H9 (cell line): ENCODE data around the gene CKS2. TPM values are rescaled to one million over a fixed set of nuclear protein-coding genes. Genes with fewer than 3 reads are reported as not detected.

Experiments used
- DNase-seq: peaks from one replicate; pipeline ENCODE4 v3.0.0-alpha.2; 2017
- H2AFZ ChIP-seq: one replicate; pipeline ENCODE4 v1.6.1; 2013; ENCODE audit warnings: mild to moderate bottlenecking, low read length, control low read depth, moderate library complexity
- H2AK5ac ChIP-seq: 2 replicates; pipeline ENCODE4 v1.6.1; 2013; ENCODE audit warnings: low read length, control low read depth, mixed read lengths; ENCODE audit not compliant: insufficient read length
- H2BK120ac ChIP-seq: one replicate; pipeline ENCODE4 v1.6.1; 2013; ENCODE audit warnings: low read depth, mild to moderate bottlenecking, low read length, control low read depth, inconsistent platforms; ENCODE audit not compliant: poor library complexity, severe bottlenecking
- H2BK12ac ChIP-seq: 2 replicates; pipeline ENCODE4 v1.6.1; 2013; ENCODE audit warnings: low read length, control low read depth, mixed read lengths, low read depth; ENCODE audit not compliant: insufficient read length
- H2BK15ac ChIP-seq: 2 replicates; pipeline ENCODE4 v1.6.1; 2013; ENCODE audit warnings: low read depth, low read length, control low read depth
- H2BK20ac ChIP-seq: one replicate; pipeline ENCODE4 v1.6.1; 2013; ENCODE audit warnings: low read depth, mild to moderate bottlenecking, low read length, control low read depth, inconsistent platforms; ENCODE audit not compliant: poor library complexity, severe bottlenecking
- H2BK5ac ChIP-seq: 2 replicates; pipeline ENCODE4 v1.6.1; 2013; ENCODE audit warnings: low read length, control low read depth, mixed read lengths; ENCODE audit not compliant: insufficient read length
- H3K14ac ChIP-seq: 2 replicates; pipeline ENCODE4 v1.6.1; 2013; ENCODE audit warnings: low read length, control low read depth; ENCODE audit not compliant: insufficient read depth
- H3K18ac ChIP-seq: 2 replicates; pipeline ENCODE4 v1.6.1; 2013; ENCODE audit warnings: low read depth, mild to moderate bottlenecking, mixed read lengths, low read length, control low read depth; ENCODE audit not compliant: insufficient read length
- H3K23ac ChIP-seq: 2 replicates; pipeline ENCODE4 v1.6.1; 2013; ENCODE audit warnings: low read length, control low read depth, mixed read lengths, low read depth; ENCODE audit not compliant: insufficient read length
- H3K23me2 ChIP-seq: 2 replicates; pipeline ENCODE4 v1.6.1; 2013; ENCODE audit warnings: low read depth, mild to moderate bottlenecking, mixed read lengths, low read length, control low read depth; ENCODE audit not compliant: insufficient read length, poor library complexity, severe bottlenecking
- H3K27ac ChIP-seq: 2 replicates; pipeline ENCODE4 v1.5.1; 2013; ENCODE audit warnings: low read length, control low read depth, mixed read lengths, low read depth; ENCODE audit not compliant: insufficient read length
- H3K27me3 ChIP-seq: 2 replicates; pipeline ENCODE4 v1.6.1; 2013; ENCODE audit warnings: low read length, control low read depth, inconsistent platforms; ENCODE audit not compliant: insufficient read depth
- H3K4ac ChIP-seq: 2 replicates; pipeline ENCODE4 v1.6.1; 2013; ENCODE audit warnings: low read depth, mild to moderate bottlenecking, control low read depth, inconsistent platforms, low read length, moderate library complexity
- H3K4me1 ChIP-seq: 2 replicates; pipeline ENCODE4 v1.6.1; 2013; ENCODE audit warnings: low read length, control low read depth, inconsistent platforms; ENCODE audit not compliant: insufficient read depth
- H3K4me2 ChIP-seq: 2 replicates; pipeline ENCODE4 v1.6.1; 2013; ENCODE audit warnings: low read length, control low read depth, mixed read lengths; ENCODE audit not compliant: insufficient read length, insufficient read depth
- H3K56ac ChIP-seq: 2 replicates; pipeline ENCODE4 v1.6.1; 2013; ENCODE audit warnings: low read depth, mild to moderate bottlenecking, mixed read lengths, low read length, control low read depth; ENCODE audit not compliant: insufficient read length
- H3K79me1 ChIP-seq: 2 replicates; pipeline ENCODE4 v1.6.1; 2013; ENCODE audit warnings: low read depth, mild to moderate bottlenecking, moderate library complexity, low read length, control low read depth, inconsistent platforms; ENCODE audit not compliant: insufficient read depth, poor library complexity, severe bottlenecking
- H3K79me2 ChIP-seq: 2 replicates; pipeline ENCODE4 v1.6.1; 2013; ENCODE audit warnings: low read length, control low read depth, inconsistent platforms; ENCODE audit not compliant: insufficient read depth
- H3K9ac ChIP-seq: 2 replicates; pipeline ENCODE4 v1.6.1; 2013; ENCODE audit warnings: low read length, control low read depth, mixed read lengths; ENCODE audit not compliant: insufficient read length; ENCODE audit errors: extremely low read depth
- H3K9me3 ChIP-seq: one replicate; pipeline ENCODE4 v1.6.1; 2013; ENCODE audit warnings: low read depth, low read length, inconsistent platforms; ENCODE audit not compliant: control insufficient read depth
- H3T11ph ChIP-seq: one replicate; pipeline ENCODE4 v1.6.1; 2013; ENCODE audit warnings: mild to moderate bottlenecking, low read length, control low read depth, inconsistent platforms
- H4K20me1 ChIP-seq: one replicate; pipeline ENCODE4 v1.6.1; 2013; ENCODE audit not compliant: control insufficient read depth, insufficient read length, insufficient read depth
- H4K5ac ChIP-seq: 2 replicates; pipeline ENCODE4 v1.6.1; 2013; ENCODE audit warnings: low read depth, mild to moderate bottlenecking, mixed read lengths, low read length, control low read depth; ENCODE audit not compliant: insufficient read length
- H4K8ac ChIP-seq: replicated peaks from 2 replicates; pipeline ENCODE4 v1.6.1; 2013; ENCODE audit warnings: low read length, control low read depth, mixed read lengths, low read depth; ENCODE audit not compliant: insufficient read length
- H4K91ac ChIP-seq: 2 replicates; pipeline ENCODE4 v1.6.1; 2013; ENCODE audit warnings: low read depth, mild to moderate bottlenecking, moderate library complexity, mixed read lengths, low read length, control low read depth; ENCODE audit not compliant: insufficient read length
- H3K27ac Mint-ChIP-seq, 3 experiments: 2 replicates in 2 of 3; 3 replicates in 1 of 3; pipeline ENCODE4 v1.8.0; 2020 to 2021; ENCODE audit warnings: mixed read lengths in 3 of 3, mild to moderate bottlenecking in 1 of 3, moderate library complexity in 1 of 3
- H3K27me3 Mint-ChIP-seq: 2 replicates; pipeline ENCODE4 v1.8.0; 2021; ENCODE audit warnings: low read depth, mild to moderate bottlenecking, moderate library complexity, mixed read lengths
- H3K36me3 Mint-ChIP-seq, 3 experiments: 2 replicates in 2 of 3; 3 replicates in 1 of 3; pipeline ENCODE4 v1.8.0; 2020 to 2021; ENCODE audit warnings: low read depth in 3 of 3, mixed read lengths in 3 of 3; ENCODE audit not compliant: insufficient read depth in 1 of 3
- H3K4me1 Mint-ChIP-seq, 2 experiments: 2 replicates each; pipeline ENCODE4 v1.8.0; 2020; ENCODE audit warnings: mixed read lengths in 2 of 2
- H3K4me3 Mint-ChIP-seq, 2 experiments: 2 replicates in 1 of 2; 3 replicates in 1 of 2; pipeline ENCODE4 v1.8.0; 2020 to 2021; ENCODE audit warnings: mild to moderate bottlenecking in 2 of 2, mixed read lengths in 2 of 2, moderate library complexity in 1 of 2
- H3K9me3 Mint-ChIP-seq, 2 experiments: 2 replicates in 1 of 2; 3 replicates in 1 of 2; pipeline ENCODE4 v1.8.0; 2020; ENCODE audit warnings: mild to moderate bottlenecking in 2 of 2, mixed read lengths in 2 of 2, moderate library complexity in 1 of 2
- CTCF ChIP-seq: fragments of 200-600 bp; sonication (generic); conservative IDR thresholded peaks from 3 replicates; pipeline ENCODE4 v1.8.0; 2021; ENCODE audit warnings: antibody characterized with exemption, mild to moderate bottlenecking
- WGBS: extraction: QIAGEN DNeasy Blood & Tissue Kit; methylation state at CpG from one replicate; pipeline ENCODE4 v1.1.7; 2013; ENCODE audit warnings: missing lambda C conversion rate, low lambda C conversion rate, mixed read lengths; ENCODE audit not compliant: insufficient read length; ENCODE audit errors: extremely low coverage; 5-methylcytosine and 5-hydroxymethylcytosine counted together
- total RNA-seq: library from RNA; stranded (reverse); gene quantifications from 2 replicates; pipeline ENCODE4 v1.2.1, GENCODE V29; 2021

Gene CKS2
- total RNA-seq, 1 experiment from 2014 or later = 211 TPM

DNA sequence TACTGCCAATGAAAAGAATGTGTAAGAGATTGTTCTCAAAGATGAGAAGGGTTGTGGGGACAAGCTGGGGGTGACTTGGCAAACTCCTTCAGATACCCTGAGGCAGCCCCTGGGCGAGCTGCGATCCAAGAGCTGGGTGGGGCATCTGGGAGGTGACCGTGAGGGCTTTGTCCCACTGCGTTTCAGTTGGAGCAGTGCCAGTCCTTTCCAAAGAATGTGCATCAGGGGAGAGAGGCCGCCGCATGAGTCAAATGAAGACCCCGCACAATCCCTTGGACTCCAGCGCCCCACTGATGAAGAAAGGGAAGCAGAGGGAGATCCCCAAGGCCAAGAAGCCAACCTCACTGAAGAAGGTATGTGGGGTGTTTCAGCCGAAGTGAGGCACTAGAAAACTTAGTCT lies 35.7 kb downstream of the CKS2 start:
- peaks cover 56 to 96% (median 95%) of the 10 kb centered on the region in 3 experiments; a peak in 6 of 7 replicates for H3K36me3 Mint-ChIP-seq
- no peak for DNase-seq
- TF ChIP-seq CTCF = no peak

More for the DNA sequence above, 35.7 kb downstream of the CKS2 start:
- no peak overlapping the region for H3K23ac ChIP-seq
- Mint-ChIP-seq H3K27me3 (no peaks in the 10 kb centered on the region), H3K4me3 (no peak overlapping the region), H3K9me3 (no peaks in the 10 kb centered on the region), H3K27ac (no peak overlapping the region), H3K4me1 (no peaks in the 10 kb centered on the region)
- no peak overlapping the region for H2BK20ac ChIP-seq
- no peaks in the 10 kb centered on the region for H3K4me1 ChIP-seq
- H2BK5ac ChIP-seq = no peak overlapping the region
- H3K27me3 ChIP-seq = no peaks in the 10 kb centered on the region
- H2BK120ac ChIP-seq = no peak overlapping the region
- no peak overlapping the region for H2BK15ac ChIP-seq
- H4K5ac ChIP-seq = no peak overlapping the region
- no peak overlapping the region for H2AFZ ChIP-seq
- no peak overlapping the region for H3K27ac ChIP-seq
- H4K91ac ChIP-seq = no peak overlapping the region
- no peaks in the 10 kb centered on the region for H3K23me2 ChIP-seq
- no peaks in the 10 kb centered on the region for H3K79me2 ChIP-seq
- no peak overlapping the region for H3K4me2 ChIP-seq
- no peaks in the 10 kb centered on the region for H4K20me1 ChIP-seq
- H2AK5ac ChIP-seq = no peak overlapping the region
- H3K14ac ChIP-seq = no peak overlapping the region
- H3K18ac ChIP-seq = no peak overlapping the region
- WGBS = no CpG with 5 or more reads among the region's 9 CpGs
- no peaks in the 10 kb centered on the region for H3K79me1 ChIP-seq
- H2BK12ac ChIP-seq = no peak overlapping the region
- no peaks in the 10 kb centered on the region for H3K9me3 ChIP-seq
- H4K8ac ChIP-seq = no peak overlapping the region
- H3T11ph ChIP-seq = no peak overlapping the region
- no peak overlapping the region for H3K9ac ChIP-seq
- no peak overlapping the region for H3K56ac ChIP-seq
- H3K4ac ChIP-seq = no peak overlapping the region
